GM21825 (cell line): ENCODE data around the gene TTC21A.
"Not testable (repeated sequence)": the region's sequence is repeated elsewhere in the genome, so short reads cannot be mapped to it uniquely, and the experiment has no call there.

Experiments
- ATAC-seq: cut with Tn5 transposase; IDR thresholded peaks from one replicate; pipeline ENCODE4 v1.9.1; 2021; ENCODE audit warnings: mild to moderate bottlenecking, moderate library complexity; ENCODE audit not compliant: unreplicated experiment

Gene TTC21A

DNA sequence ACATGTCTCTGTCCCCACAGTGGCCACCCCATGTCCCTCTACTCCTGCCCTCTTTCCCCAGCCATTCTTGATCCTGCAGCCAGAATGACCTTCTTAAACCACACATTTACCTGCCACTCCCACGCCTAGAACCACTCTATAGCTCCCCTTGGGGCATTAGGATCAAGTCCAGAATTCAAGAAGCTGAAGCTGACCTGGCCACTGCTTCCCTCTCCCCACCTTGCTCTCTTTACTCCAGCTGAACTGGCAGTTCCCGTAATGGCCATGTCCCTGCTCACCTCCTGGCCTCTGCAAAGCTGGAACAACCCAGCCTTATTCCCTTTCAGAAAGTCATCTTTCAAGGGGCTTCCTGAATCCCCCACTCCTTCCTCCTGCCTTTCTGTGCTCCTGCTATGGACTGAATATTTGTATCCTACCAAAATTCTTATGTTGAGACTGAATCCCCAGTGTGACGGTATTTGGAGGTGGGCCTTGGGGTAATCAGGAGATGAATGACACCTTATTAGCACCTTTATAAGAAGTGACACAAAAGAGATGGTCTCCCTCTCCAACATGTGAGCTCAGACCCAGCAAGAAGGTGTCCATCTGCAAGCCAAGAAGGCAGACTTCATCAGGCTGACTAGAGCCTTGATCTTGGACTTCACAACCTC lies 42.1 kb downstream of the TTC21A start:
- ATAC-seq = no peak

GRCh38 chr3:39150148-39150802 lies 42.8 kb downstream of the TTC21A start:
- no peak for ATAC-seq

DNA sequence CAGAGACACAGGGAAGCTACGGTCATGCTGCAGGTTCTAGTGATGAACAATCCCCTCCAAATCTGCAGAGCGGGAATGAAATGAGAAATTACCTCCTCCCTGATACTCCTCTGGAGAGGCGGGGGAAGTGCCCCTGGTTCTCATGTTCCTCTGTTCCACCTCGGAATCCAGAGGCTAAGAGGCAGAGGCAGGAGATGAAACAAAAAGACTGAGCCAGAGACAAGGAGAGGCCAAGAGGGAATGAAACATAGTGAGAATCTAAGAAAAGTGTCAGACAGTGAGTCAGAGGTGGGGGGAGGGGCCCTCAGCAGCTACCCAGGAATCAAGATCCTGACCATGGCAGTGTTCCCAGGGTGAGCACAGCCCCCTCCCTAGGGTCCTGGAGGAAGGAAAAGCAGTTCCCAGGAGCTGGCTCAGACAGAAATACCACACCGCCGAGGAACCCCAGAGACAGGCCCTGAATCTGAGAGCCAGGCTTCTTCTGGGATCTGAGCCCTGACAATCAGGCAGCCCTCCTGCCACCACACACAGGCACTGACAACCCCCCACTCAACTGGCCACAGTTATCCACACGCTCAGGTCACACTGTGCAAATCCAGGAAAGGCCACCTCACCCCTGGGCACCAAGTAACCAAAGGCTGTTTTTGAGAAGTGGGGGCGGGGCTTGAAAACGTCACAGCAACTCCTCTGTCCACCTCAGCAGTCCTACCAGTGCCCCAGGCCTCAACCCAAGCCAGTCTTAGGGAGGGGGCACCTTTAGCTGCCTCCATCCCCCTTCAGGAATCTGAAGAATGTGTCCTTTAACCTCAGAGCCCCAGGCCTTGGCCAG lies 43.5 kb downstream of the TTC21A start:
- no peak for ATAC-seq

- no peak for ATAC-seq
Measured at GRCh38 chr3:39153977-39154279, 46.4 kb downstream of the TTC21A start.

DNA sequence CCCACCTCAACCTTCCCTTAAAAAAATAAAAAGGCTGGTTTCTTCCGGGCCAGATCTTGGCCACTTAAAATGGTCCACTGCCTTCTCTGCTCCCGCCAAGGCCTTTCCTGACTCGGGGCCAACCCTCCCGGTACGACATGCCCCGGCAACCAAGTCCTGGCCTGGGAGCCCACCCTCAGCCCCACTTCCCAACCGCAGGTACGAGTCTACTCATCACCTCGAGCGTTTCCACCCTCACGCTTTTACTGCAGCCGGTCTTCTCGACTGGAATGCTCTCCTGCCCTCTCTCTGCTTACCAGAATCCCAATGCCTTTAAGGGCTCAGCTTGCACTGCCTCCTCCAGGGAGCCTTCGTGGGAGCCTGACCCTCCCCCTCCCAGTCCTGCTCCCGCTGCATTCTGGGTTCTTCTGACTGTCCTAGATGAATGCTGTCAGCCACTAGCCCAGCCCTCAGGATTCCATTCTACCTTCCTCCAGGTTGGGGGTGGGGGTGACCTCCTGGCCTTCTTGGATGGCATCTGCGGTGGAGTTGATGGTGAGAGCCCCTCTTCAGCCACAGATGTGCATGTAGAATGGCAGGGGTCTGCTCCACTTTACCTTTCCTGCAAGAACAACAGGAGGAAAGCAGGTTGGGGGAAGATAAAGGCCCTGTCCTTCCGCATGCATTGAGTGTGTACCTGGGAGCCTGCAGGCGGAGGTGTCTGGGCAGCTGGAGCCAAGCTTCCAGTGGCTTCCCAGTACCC lies 47.0 kb downstream of the TTC21A start:
- ATAC-seq = no peak

GRCh38 chr3:39156421-39156820 lies 48.9 kb downstream of the TTC21A start:
- no peak for ATAC-seq

DNA sequence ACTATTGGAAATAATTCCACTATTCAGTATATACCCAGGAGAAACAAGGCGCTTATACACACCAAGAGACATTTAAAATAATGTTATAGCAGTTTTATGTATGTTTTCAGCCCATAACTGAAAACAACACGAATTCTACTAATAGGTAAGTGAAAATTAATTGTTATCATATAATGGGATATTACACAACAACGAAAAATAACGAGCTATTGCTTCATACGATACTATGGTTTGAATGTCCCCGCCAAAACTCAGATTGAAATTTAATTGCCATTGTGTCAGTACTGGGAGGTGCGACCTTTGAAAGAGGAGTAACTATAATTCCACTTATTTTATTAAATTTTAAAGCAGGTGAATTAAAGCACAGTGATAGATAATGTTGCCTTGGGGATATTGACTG lies 49.9 kb downstream of the TTC21A start:
- no peak for ATAC-seq

GRCh38 chr3:39158148-39158715 lies 50.8 kb downstream of the TTC21A start:
- ATAC-seq = no peak

DNA sequence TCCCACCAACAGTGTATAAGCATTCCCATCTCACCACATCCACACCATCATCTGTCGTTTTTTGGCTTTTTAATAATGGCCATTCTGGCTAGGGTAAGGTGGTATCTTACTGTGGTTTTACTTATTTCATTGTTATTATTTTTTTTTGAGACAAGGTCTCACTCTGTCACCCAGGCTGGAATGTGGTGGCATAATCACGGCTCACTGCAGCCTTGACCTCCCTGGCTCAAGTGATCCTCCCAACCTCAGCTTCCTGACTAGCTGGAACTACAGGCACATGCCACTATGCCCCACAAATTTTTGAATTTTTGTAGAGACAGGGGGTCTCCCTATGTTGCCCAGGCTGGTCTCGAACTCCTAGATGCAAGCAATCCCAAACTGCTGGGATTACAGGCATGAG lies 56.9 kb downstream of the TTC21A start:
- no peak for ATAC-seq

GRCh38 chr3:39165518-39165917 lies 58.0 kb downstream of the TTC21A start:
- no peak for ATAC-seq

GRCh38 chr3:39166134-39166710 lies 58.7 kb downstream of the TTC21A start:
- no peak for ATAC-seq

- no peak for ATAC-seq
Measured at GRCh38 chr3:39166932-39167532, 59.6 kb downstream of the TTC21A start.

GRCh38 chr3:39168156-39168780 lies 60.8 kb downstream of the TTC21A start:
- ATAC-seq = no peak

- ATAC-seq = no peak
Measured at GRCh38 chr3:39169712-39170111, 62.2 kb downstream of the TTC21A start.

- ATAC-seq = no peak
Measured at GRCh38 chr3:39170461-39170860, 63.0 kb downstream of the TTC21A start.

- ATAC-seq = not testable (repeated sequence)
Measured at GRCh38 chr3:39170877-39171276, 63.4 kb downstream of the TTC21A start.

DNA sequence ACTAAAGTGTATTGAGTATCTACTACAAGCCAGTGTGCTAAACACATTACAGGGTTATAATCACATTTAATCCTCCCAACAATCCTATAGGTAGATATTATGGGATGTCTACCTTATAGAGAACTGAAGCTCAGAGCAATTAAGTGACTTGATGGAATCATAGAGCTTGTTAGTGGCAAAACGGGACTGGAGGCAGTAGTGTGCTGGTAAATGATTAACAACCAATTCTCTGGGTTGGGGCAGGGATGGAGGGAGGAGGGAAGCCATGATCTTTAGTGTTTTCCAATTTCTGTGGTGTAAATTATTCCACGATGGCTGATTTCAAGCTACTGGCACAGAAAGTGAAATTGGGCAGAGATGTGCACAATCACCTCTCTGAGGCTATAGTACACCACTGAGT lies 64.4 kb downstream of the TTC21A start:
- no peak for ATAC-seq

GRCh38 chr3:39173318-39174125 lies 66.0 kb downstream of the TTC21A start:
- no peak for ATAC-seq
